GM21526 (cell line): Measurements from ENCODE around the gene SND1.
"Not testable (repeated sequence)": the region's sequence is repeated elsewhere in the genome, so short reads cannot be mapped to it uniquely, and the experiment has no call there.

ENCODE experiments used
- ATAC-seq: cut with Tn5 transposase; IDR thresholded peaks from one replicate; pipeline ENCODE4 v1.9.1; 2021; ENCODE audit warnings: moderate library complexity; ENCODE audit not compliant: unreplicated experiment, low FRiP score

SND1 gene

GRCh38 chr7:127821146-127821545 lies 169.2 kb downstream of the SND1 start:
- ATAC-seq: no peak

GRCh38 chr7:127822822-127823508 lies 171.0 kb downstream of the SND1 start:
- ATAC-seq: no peak

- ATAC-seq: no peak
These were observed 172.7 kb downstream of the SND1 start for GRCh38 chr7:127824682-127825081.

GRCh38 chr7:127828843-127829500 lies 177.0 kb downstream of the SND1 start:
- no peak for ATAC-seq

GRCh38 chr7:127831318-127832219 lies 179.6 kb downstream of the SND1 start:
- ATAC-seq: no peak

- no peak for ATAC-seq
These were observed 180.6 kb downstream of the SND1 start for GRCh38 chr7:127832592-127832991.

- ATAC-seq: no peak
These were observed 181.6 kb downstream of the SND1 start for GRCh38 chr7:127833641-127834040.

GRCh38 chr7:127835679-127836078 lies 183.7 kb downstream of the SND1 start:
- no peak for ATAC-seq

GRCh38 chr7:127837816-127838410 lies 185.9 kb downstream of the SND1 start:
- ATAC-seq: not testable (repeated sequence)

- ATAC-seq: no peak
These were observed 186.9 kb downstream of the SND1 start for GRCh38 chr7:127838816-127839415.

GRCh38 chr7:127840226-127840951 lies 188.4 kb downstream of the SND1 start:
- no peak for ATAC-seq

- no peak for ATAC-seq
These were observed 192.2 kb downstream of the SND1 start for GRCh38 chr7:127844165-127844564.

GRCh38 chr7:127844707-127845331 lies 192.8 kb downstream of the SND1 start:
- ATAC-seq: no peak

- ATAC-seq: no peak
These were observed 193.7 kb downstream of the SND1 start for GRCh38 chr7:127845522-127846214.

- ATAC-seq: no peak
These were observed 195.6 kb downstream of the SND1 start for GRCh38 chr7:127847641-127848040.

GRCh38 chr7:127848241-127848640 lies 196.2 kb downstream of the SND1 start:
- no peak for ATAC-seq

GRCh38 chr7:127850195-127850594 lies 198.2 kb downstream of the SND1 start:
- no peak for ATAC-seq

- ATAC-seq: no peak
These were observed 202.4 kb downstream of the SND1 start for GRCh38 chr7:127854383-127854782.

- no peak for ATAC-seq
These were observed 205.5 kb downstream of the SND1 start for GRCh38 chr7:127857464-127857841.
